HG02840 (cell line): Measurements from ENCODE around the gene ZC3H8.
"Not testable (repeated sequence)": the region's sequence is repeated elsewhere in the genome, so short reads cannot be mapped to it uniquely, and the experiment has no call there.

Experiments used
- ATAC-seq: cut with Tn5 transposase; IDR thresholded peaks from one replicate; pipeline ENCODE4 v1.9.1; 2021; ENCODE audit warnings: mild to moderate bottlenecking, moderate library complexity, moderate number of reproducible peaks; ENCODE audit not compliant: unreplicated experiment, low FRiP score

ZC3H8 gene

GRCh38 chr2:112254466-112255240 is at the start of gene ZC3H8:
ZC3H8 (minus strand) TSS chr2:112255042; CDS start chr2:112254981, 61 bp downstream.
- ATAC-seq, result peak; percentile 85

- no peak for ATAC-seq
Observed at GRCh38 chr2:112304298-112304941, 49.6 kb upstream of the ZC3H8 start.

DNA sequence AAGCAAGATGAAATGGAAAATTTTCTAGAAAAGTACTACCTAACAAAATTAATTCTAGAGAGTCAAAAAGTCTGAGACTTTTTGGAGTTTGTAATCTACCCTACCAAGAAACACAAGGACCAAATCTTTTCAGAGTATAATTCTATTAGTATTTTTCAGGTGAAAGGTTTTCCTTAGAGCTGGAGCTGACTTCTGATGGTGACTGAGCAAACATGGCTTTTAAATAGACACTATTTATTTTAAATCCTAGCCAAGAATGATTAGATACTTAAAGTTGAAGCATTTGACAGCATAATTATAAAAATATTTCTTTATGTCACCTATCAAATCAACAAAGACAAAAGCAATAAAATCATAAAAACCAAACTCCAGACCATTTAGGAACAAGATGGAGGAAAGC is 47.1 kb upstream of the ZC3H8 start:
- ATAC-seq, result no peak

GRCh38 chr2:112301171-112301584 is 46.3 kb upstream of the ZC3H8 start:
- no peak for ATAC-seq

DNA sequence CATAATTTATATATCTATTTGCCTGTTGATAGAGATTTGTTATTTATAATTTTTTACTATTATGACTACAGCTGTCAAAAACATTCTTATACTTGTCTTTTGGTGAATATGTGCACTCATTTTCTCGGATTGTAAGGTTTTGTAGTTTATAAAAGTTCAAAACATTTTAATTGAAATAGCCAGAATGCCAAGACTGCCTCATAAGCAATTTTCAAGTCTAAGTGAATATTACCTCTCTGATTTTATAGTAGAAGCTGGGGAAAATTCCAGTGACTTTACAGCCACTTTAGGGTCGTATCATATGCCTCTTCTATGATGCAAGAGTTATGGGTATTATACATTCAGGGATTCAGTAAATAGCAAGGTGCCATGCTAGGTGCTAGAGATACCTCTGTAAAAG is 41.6 kb upstream of the ZC3H8 start:
- ATAC-seq, result no peak

GRCh38 chr2:112295407-112296078 is 40.7 kb upstream of the ZC3H8 start:
- no peak for ATAC-seq

DNA sequence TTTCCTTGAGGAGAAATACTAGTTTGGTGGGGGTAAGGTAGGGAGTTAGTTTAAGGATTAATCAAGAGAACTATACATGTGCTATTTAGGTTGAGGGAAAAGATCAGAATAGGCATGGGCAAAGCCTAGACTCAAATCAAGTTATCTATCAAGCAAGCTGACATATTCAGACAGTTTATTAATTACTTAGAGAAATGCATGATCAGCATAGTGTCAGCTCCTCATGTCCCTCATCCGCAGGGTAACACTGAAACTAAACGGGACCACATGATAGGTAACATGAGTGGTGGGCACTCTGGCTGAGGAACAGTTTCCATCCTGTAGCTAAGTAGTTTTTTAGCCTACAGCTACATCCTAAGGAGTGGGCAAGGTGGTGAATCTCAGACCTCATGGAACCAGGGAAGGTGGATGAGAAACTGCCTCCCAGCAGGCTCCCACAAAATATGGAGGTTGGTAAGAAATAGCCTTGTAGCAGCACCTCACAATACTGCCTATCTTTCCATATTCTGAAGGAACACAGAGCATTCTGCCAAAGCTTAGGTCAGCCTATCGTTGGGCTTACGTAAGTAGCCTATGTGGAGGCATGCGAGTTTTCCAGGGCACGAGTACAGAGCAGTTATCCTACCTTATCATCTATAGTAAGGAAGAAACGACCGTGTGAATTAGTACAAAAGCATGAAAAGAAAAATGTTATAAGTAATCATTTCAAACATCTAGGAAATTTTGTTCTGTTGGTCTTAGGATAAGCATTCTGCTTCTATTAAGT is 39.0 kb upstream of the ZC3H8 start:
- no peak for ATAC-seq

DNA sequence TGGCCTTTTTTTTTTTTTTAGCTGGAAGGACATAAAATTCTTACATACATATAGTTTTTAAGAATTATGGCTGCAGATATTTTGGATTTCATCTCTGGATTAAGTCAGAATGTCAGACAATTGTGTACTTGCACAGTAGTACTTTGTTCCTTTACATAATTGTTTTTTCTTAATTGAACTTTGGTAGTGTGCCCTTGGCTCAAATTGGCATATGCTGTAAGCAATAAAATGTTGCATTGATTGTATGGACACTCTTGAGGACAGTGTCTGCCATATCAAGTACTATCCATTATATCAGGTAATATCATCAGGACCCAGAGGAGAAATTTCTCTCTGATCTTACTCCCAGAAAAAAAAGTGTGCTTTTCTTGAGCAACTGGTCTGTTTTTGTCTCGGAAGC is 35.8 kb upstream of the ZC3H8 start:
- ATAC-seq, result no peak

GRCh38 chr2:112290088-112290487 is 35.2 kb upstream of the ZC3H8 start:
- ATAC-seq, result no peak

GRCh38 chr2:112283535-112283934 is 28.7 kb upstream of the ZC3H8 start:
- ATAC-seq, result not testable (repeated sequence)

GRCh38 chr2:112282066-112282465 is 27.2 kb upstream of the ZC3H8 start:
- ATAC-seq, result not testable (repeated sequence)

DNA sequence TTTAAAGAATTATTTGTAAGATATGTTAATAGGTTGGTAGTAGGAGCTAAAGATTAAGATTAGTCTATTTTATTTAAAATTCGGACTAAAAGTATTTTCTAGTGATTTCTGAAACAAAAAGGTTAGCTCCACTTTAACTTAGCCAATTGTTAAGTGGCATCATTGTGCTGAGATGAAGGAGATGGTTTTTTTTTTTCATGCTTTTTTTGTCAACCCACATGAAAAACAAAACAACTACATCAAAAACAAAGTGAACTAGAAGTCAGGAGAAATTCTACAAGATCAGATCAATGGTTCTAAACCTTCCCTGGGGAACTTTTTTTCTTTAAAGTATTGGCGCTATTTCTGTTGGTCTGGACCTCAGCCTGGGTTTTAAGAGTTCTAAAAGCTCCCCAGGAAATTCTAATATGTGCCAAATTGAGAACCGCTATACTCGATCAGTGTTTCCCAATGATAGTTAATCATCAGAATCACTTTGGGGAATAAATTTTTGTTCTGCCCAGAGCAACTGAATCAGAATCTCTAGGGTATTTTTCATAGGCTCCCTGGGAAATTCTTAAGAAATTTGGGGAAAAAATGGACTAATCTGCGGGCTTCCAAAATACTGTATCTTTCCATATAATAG is 22.9 kb upstream of the ZC3H8 start:
- ATAC-seq, result no peak

DNA sequence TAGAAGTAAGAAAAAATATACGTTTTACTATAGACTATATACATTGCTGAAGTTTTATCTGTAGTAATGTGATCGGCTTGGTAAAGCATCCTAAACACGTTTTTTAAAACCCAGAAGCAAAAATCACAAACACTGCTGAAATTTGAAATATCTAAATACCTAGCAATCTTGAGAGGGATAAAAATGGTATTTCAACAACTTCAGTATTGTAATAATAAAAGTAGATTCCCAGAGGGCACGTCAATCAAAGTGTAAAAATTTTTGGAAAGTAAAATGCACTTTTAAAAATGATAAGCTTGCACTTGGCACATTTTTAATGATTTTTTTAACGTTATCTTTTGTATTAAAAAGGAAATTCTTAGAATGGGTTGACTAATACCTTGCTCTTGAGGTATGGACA is 22.1 kb upstream of the ZC3H8 start:
- no peak for ATAC-seq

DNA sequence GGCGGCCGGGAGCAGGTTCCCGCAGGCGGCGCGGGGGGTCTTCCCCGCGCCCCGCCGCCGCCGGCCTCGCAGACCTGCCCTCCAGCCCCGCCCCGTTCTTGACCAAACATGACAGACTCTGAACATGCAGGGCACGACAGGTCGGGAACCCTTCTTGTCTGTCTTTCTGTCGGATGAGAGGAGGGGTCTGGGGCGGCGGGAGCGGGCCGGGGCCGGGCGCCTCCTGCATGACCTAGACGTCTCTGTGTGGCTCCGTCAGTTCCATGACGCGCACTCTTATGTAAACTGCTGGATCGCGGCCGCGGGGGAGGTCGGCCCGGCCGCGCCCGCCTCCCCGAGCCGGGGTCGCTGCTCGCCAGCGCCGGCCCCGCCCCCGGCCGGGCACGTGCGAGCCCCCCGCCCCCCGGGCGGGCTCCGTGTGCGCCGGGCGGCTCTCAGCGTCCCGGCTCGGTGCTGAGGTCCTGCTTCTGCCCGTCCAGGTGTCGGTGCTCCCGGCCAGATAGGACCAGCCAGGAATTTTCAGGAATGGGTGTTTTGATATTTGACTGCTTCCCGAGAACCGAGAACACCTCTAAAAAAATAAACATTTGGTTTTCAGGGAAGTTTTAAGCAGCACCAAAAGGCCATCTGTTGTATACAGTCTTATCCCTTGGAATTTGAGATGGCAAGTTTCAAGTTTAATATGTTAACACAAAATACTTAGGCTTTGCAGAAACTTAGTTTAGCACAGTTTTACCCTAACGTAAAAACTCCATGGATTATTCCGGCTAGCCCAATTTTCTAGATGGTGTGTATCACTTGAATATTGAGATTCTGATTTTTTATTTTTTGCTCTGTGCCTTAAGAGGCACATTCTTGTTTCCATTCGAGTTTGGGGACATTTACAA is 21.3 kb upstream of the ZC3H8 start:
- peak; percentile 46 for ATAC-seq

GRCh38 chr2:112275311-112275886 is 20.6 kb upstream of the ZC3H8 start, which contains the start of gene ZC3H6:
ZC3H6 (plus strand) TSS chr2:112275597; CDS start chr2:112275995, 398 bp downstream.
- peak; percentile 91 for ATAC-seq

DNA sequence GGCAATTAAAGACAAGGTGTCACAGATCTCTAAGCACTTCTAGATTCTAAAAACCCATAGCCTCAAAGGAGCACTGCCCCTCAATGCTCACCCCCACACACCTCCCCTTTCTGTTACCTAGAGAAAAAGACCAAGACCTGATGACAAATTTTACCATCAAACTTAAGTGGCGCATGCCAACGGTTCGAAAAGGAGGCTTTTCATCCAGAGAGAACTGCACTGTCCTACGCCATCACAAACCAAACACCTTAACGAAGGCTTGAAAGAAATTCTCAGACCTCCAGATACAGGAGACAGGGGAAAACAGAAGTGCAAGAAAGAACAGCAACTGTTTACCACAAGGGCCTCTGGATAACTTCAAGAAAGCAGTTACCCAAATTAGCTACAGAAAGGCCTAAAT is 18.5 kb upstream of the ZC3H8 start:
- ATAC-seq, result no peak

- no peak for ATAC-seq
Observed at GRCh38 chr2:112272669-112273068, 17.8 kb upstream of the ZC3H8 start.

DNA sequence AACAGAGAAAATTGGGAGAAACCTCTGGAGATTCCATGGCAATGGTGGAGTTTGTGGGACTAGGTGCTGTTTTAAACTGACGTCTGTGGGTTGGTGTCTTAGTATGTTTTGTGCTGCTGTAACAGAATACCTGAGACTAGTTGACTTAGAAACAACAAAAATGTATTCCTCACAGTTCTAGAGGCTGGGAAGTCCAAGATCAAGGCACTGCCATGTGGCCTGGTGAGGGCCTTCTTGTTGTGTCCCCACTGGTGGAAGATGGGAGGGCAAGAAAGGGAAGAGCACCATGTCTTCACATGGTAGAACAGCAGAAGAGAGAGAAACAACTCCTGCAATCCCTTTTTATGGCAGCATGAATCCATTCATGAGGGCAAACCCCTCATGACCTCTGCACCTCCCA is 13.7 kb upstream of the ZC3H8 start:
- ATAC-seq, result no peak

- no peak for ATAC-seq
Observed at GRCh38 chr2:112262876-112263275, 8.0 kb upstream of the ZC3H8 start.
